ENCODE results near the gene GNMT. TPM values are rescaled to one million over a fixed set of nuclear protein-coding genes. Genes with fewer than 3 reads are reported as not detected.

The GNMT gene
- polyA plus RNA-seq, 3 donors = 0.17 to 7.8 (median 0.31) TPM

- H3K27me3 Mint-ChIP-seq (ENCODE audit: low read depth in 3 of 3) = peaks cover 0 to 2% (median 0%) of the 10 kb centered on the region in 3 donors
- peaks cover 11 to 29% of the 10 kb centered on the region in 2 donors for H3K36me3 ChIP-seq (replicated peaks in 1 of 2; ENCODE audit: control insufficient read depth in 1 of 2, insufficient read depth in 2 of 2, low read length in 2 of 2)
- H3K27ac Mint-ChIP-seq = no peak overlapping the region
- no peak overlapping the region for H3K4me2 ChIP-seq (replicated peaks; ENCODE audit: extremely low read depth, low read length, poor library complexity, severe bottlenecking)
- H3K4me3 ChIP-seq (replicated peaks in 1 of 3; ENCODE audit: low read depth in 2 of 3, low read length in 3 of 3) = no peak overlapping the region
- 76% methylated on average over 4 of the region's 8 CpGs for WGBS (ENCODE audit: insufficient coverage)
- no peaks in the 10 kb centered on the region for H3K4me1 ChIP-seq (ENCODE audit: control insufficient read depth in 1 of 2, insufficient read depth in 2 of 2, low read length in 2 of 2)
- no peak for DNase-seq
- peaks cover 13 to 32% of the 10 kb centered on the region in 2 donors for H3K36me3 Mint-ChIP-seq
- no peak overlapping the region for H3K9ac ChIP-seq (ENCODE audit: insufficient read depth, low read length, poor library complexity, severe bottlenecking)
- H4K20me1 ChIP-seq (ENCODE audit: insufficient read depth, low read length) = no peaks in the 10 kb centered on the region
- H3K4me1 Mint-ChIP-seq = no peaks in the 10 kb centered on the region
- H2AFZ ChIP-seq (ENCODE audit: insufficient read depth, low read depth, low read length, poor library complexity, severe bottlenecking) = no peak overlapping the region
- TF ChIP-seq CTCF (IDR thresholded peaks at IDR 0.05) = no peak
- no peak overlapping the region for H3K4me3 Mint-ChIP-seq
- no peaks in the 10 kb centered on the region for H3K79me2 ChIP-seq (ENCODE audit: insufficient read depth, low read length)
- no peak overlapping the region for H3K27ac ChIP-seq (ENCODE audit: low read depth in 1 of 2, low read length in 2 of 2)
- H3K9me3 Mint-ChIP-seq = no peaks in the 10 kb centered on the region
- H3K9me3 ChIP-seq (replicated peaks in 1 of 2; ENCODE audit: control insufficient read depth in 1 of 2, insufficient read depth in 1 of 2, low read length in 2 of 2) = no peaks in the 10 kb centered on the region
- H3K27me3 ChIP-seq (ENCODE audit: control insufficient read depth in 2 of 2, insufficient read depth in 2 of 2, low read length in 2 of 2) = no peaks in the 10 kb centered on the region
- intact Hi-C loops (cut with micrococcal nuclease) = no loop called here
These were observed 41.3 kb downstream of the GNMT start for GRCh38 chr6:43001843-43002242.

- H3K36me3 ChIP-seq (replicated peaks in 1 of 2; ENCODE audit: control insufficient read depth in 1 of 2, insufficient read depth in 2 of 2, low read length in 2 of 2) = peaks cover 51 to 65% of the 10 kb centered on the region in 2 donors
- H3K4me1 Mint-ChIP-seq = no peaks in the 10 kb centered on the region
These were observed 45.3 kb downstream of the GNMT start for GRCh38 chr6:43005844-43006243.

More at GRCh38 chr6:43005844-43006243, 45.3 kb downstream of the GNMT start:
- Mint-ChIP-seq H3K27me3 (ENCODE audit: low read depth in 3 of 3) (peaks cover 0 to 5% (median 0%) of the 10 kb centered on the region in 3 donors), H3K4me3 (no peak overlapping the region), H3K27ac (no peak overlapping the region), H3K9me3 (no peaks in the 10 kb centered on the region), H3K36me3 (peaks cover 48 to 54% of the 10 kb centered on the region in 2 donors)
- intact Hi-C loops (cut with micrococcal nuclease) = loop anchor here in 1 of 2 donors (5.0 kb wide), 1 partner anchor 136 kb away; no protein-coding TSS in a partner anchor
- H2AFZ ChIP-seq (ENCODE audit: insufficient read depth, low read depth, low read length, poor library complexity, severe bottlenecking) = no peak overlapping the region
- H3K79me2 ChIP-seq (ENCODE audit: insufficient read depth, low read length) = no peaks in the 10 kb centered on the region
- H4K20me1 ChIP-seq (ENCODE audit: insufficient read depth, low read length) = no peaks in the 10 kb centered on the region
- no peaks in the 10 kb centered on the region for H3K9me3 ChIP-seq (replicated peaks in 1 of 2; ENCODE audit: control insufficient read depth in 1 of 2, insufficient read depth in 1 of 2, low read length in 2 of 2)
- no peak overlapping the region for H3K4me2 ChIP-seq (replicated peaks; ENCODE audit: extremely low read depth, low read length, poor library complexity, severe bottlenecking)
- no peak for DNase-seq
- H3K4me1 ChIP-seq (ENCODE audit: control insufficient read depth in 1 of 2, insufficient read depth in 2 of 2, low read length in 2 of 2) = no peaks in the 10 kb centered on the region
- no peak overlapping the region for H3K4me3 ChIP-seq (replicated peaks in 1 of 3; ENCODE audit: low read depth in 2 of 3, low read length in 3 of 3)
- 96% methylated on average over 3 of the region's 5 CpGs for WGBS (ENCODE audit: insufficient coverage)
- no peak overlapping the region for H3K27ac ChIP-seq (ENCODE audit: low read depth in 1 of 2, low read length in 2 of 2)
- TF ChIP-seq CTCF (IDR thresholded peaks at IDR 0.05) = no peak
- H3K9ac ChIP-seq (ENCODE audit: insufficient read depth, low read length, poor library complexity, severe bottlenecking) = no peak overlapping the region
- no peaks in the 10 kb centered on the region for H3K27me3 ChIP-seq (ENCODE audit: control insufficient read depth in 2 of 2, insufficient read depth in 2 of 2, low read length in 2 of 2)
